NCI-H526 (cell line): ENCODE results near the gene RAD51AP1.
"Not testable (repeated sequence)": the region's sequence is repeated elsewhere in the genome, so short reads cannot be mapped to it uniquely, and the experiment has no call there.

Experiments
- DNase-seq, 2 experiments: peaks; one replicate each; lab custom pipeline; 2025; lab: John Stamatoyannopoulos, UW

RAD51AP1 gene, protein sequence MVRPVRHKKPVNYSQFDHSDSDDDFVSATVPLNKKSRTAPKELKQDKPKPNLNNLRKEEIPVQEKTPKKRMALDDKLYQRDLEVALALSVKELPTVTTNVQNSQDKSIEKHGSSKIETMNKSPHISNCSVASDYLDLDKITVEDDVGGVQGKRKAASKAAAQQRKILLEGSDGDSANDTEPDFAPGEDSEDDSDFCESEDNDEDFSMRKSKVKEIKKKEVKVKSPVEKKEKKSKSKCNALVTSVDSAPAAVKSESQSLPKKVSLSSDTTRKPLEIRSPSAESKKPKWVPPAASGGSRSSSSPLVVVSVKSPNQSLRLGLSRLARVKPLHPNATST

DNA sequence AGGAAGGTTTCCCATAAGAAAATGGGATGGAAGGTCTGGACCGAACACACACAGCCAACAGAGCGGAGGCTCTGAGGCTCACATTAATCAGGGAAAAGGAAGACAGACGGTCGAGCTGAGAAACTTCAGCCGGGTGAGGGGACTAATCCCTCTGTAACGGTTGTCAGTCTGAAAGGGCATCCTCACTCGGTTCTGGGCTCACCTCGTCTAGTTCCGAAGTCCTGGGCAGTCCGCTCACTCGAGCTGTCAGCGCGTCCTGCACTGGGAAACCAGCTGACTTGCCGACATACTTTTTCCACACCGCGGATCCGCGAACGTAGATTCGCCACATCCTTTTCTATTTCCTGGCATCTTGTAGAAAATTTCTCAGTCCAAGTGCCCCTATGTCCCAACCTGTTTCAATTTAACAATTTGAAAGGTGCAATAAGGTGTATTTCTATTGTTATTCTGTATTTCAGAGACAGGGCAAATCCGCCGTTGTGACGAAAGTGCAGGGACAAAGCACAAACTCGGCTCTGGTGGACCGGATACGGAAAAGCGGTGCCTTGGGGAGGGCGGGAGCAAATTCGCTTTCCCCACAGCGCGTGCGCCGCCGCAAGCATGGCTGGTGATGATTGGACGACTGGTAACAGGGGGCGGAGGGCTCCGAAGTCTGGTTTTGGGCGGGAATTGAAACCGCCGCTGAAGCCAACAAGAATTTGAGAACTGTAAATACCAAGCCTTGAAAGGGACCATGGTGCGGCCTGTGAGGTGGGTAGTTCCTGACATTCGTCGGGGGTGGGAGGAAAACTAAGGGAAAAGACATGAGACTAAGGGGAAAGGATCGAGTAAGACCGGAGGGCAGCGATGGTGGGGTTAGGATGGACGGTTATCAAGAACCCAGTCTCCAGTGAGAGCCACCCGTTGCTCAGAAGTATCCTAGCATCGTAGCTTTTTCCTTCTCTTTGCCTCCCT, at the start of gene RAD51AP1:
Gene RAD51AP1 (plus strand): TSS at position 684 of the 954 bp plus-strand sequence. CDS start 50 bp downstream, at position 734.
- peak; percentile 92 to 98 for DNase-seq

DNA sequence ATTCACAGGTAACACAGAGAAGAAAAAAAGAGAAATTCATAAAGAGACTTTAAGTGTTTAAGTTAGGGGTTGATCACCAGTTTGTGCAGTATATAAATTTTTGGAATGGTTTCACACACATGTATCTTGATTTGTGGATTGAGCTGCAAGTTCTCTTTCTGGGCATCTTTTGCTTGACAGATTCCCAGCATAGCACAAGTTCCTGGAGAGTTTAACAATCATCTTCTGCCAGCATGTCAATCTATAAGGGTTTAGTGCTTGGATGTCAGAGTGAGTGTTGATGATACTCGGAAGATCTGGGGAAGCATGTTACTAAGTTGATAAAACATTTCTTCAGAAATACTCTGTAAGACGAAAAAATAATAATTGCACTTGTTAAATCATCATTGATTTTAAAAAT, 49.1 kb upstream of the RAD51AP1 start:
- DNase-seq, result no peak

DNA sequence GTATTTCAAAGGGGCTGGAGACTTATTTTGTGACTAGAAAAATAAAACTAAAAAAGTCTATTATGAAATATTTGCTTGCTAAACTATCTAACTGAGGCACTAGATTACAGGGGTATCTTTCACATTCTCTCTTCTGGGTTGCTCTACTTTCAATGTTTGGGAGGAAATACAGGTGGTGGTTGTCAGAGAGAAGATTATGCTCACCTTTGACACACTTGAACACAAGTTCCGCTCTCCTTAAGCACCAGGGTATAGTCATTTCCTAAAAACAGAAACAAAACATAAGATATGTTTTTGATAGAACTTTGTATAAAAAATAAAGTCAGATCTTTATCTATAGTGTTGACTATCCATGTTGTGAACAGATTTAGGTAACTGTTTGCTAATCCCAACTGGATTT, 47.7 kb upstream of the RAD51AP1 start:
- DNase-seq, result no peak

DNA sequence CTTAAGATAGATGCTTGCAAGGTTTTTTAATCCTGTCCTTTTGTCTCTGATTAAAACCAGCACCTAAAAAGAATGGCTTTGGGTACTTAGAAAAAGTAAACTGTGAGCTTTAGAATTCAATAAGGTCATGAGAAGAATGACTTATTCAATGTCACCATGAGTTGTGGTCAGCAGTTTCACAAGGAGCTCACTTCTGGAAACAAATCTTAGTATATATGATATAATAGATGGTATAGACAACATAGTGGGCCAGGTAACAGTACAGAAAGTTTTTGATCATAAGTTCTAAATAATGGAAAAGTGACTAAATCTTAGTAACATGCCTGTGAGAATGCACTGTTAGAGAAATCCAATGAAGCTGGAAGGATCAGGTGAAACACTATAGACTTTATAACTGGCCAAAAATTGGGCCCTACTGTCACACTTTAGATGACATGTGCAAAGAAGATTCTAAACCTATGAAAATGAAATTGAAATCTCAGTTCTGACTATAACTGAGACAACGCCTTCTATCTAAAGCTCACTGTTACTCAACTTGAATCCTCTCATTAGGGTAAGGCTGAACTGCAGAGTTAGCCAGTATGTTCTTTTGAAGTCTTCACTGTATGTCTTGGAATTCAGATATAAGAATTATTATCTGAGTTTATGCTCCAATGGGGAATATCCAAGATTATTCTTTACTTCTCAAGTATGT, 42.4 kb upstream of the RAD51AP1 start:
- DNase-seq, result no peak

DNA sequence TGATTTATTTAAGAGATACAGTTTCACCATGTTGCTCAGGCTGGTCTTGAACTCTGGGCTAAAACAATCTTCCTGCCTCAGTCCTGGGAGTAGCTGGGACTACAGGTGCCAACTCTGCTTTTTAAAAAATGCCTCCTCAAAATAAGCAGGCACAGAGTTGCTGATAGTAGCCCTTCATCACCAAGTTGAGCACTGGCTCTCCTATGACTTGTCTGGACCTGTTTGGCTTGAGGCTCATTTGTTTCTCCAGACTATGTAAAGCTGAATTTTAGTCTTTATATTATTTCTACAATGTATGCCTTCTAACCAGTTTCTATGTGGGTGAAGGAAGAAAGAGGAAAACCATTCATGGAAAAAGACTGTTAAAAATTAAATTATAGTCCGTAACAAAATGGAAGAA, 39.5 kb upstream of the RAD51AP1 start:
- no peak for DNase-seq

DNA sequence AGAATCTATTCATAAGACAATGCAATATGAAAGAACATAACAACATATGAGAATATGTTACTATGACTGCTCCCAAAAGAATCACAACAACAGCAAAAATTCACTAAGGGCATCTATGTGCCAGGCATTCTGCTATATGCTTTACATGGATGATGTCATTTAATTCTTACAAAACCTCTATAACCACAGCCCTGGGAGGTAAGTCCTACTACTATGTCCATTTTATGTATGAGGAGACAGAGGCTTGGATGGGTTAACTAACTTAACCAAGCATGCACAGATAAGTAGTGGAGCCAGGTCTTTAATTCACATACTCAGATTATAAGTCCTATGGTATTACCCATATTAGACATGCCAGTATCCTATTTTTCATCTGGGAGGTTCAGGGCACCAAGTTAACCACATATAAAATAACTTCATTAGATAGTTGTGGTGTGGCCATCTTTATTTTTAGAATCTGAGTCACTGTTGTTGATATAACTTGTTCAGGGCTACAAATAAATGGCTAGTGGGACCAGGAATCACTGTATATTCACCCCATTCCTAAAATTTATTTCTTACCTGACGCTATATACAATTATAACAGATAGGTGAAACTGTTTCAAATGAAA, 33.2 kb upstream of the RAD51AP1 start:
- DNase-seq, result no peak

DNA sequence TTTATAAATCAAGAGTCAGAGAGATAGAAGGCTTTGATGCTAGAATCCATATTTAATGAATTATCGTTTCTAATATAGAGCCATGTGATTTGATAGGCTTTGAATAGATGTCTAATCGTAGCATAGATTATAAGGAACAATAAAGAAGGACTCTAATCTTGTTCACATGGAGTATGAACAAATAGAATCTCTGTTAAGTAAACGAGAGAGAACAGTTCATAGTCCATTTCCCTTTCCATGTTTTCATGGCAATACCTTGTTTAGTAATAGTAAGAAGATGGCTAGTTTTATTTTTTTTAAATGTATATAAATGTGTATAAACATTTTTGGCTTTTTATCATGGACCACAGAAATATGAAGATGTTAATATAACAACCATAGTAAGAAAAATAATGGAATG, 32.3 kb upstream of the RAD51AP1 start:
- DNase-seq, result no peak

DNA sequence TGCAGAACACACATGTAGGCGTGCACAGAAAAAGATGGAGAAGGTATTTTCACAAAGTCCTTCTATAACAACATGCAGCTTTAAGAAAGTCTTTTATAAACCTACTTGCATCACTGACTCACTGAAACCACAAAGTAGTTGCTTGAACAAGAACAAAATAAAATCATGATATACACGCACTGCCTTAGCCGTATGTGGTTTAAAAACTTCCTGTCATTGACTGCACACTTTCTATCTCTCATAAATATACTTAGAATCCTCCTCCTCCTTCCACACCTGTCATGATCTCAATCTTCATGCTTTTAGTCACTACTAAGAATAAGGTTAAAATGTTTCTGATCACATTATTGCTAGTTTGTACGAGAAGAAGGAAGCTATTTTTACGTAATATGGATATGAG, 31.8 kb upstream of the RAD51AP1 start:
- no peak for DNase-seq

DNA sequence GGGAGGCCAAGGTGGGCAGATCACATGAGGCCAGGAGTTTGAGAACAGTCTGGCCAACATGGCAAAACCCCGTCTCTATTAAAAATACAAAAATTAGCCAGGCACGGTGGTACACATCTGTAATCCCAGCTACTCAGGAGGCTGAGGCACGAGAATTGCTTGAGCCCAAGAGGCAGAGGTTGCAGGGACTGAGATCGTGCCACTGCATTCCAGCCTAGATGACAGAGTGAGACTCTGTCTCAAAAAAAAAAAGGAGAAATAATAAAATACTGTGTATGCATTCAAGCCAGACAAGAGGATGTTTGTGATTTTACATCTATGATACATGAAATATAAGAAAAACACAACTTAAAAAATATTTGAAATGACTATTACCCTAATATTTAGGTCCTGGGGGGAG, 30.2 kb upstream of the RAD51AP1 start:
- DNase-seq, result not testable (repeated sequence)

DNA sequence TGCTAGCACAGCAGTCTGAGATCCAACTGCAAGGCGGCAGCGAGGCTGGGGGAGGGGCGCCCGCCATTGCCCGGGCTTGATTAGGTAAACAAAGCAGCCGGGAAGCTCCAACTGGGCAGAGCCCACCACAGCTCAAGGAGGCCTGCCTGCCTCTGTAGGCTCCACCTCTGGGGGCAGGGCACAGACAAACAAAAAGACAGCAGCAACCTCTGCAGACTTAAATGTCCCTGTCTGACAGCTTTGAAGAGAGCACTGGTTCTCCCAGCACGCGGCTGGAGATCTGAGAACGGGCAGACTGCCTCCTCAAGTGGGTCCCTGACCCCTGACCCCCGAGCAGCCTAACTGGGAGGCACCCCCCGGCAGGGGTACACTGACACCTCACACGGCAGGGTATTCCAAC, 29.4 kb upstream of the RAD51AP1 start:
- DNase-seq, result not testable (repeated sequence)

DNA sequence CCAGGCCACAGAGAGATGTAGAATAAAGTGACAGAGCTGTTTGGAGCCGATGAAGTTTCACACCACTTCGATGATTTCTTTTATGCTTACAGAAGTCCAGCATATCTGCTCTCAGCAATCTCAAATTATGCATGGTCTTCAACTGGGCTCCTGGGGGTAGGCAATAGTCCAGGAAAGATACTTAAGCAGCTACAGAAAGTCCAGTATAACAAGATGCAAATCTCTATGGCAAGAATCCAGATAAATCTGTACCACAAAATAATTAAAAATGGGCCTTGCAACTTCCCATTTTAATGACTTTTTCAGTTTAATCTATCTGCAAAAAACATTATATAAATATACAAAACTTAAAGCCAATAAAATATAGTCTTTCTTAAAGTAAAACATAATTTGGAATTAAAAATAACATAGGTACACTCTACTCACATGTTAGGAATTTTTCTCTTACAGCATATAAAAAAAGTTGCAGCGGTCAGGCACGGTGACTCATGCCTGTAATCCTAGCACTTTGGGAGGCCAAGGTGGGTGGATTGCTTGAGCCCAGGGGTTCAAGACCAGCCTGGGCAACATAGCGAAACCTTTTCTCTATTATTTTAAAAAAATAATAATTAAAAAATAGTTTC, 20.5 kb upstream of the RAD51AP1 start:
- no peak for DNase-seq

DNA sequence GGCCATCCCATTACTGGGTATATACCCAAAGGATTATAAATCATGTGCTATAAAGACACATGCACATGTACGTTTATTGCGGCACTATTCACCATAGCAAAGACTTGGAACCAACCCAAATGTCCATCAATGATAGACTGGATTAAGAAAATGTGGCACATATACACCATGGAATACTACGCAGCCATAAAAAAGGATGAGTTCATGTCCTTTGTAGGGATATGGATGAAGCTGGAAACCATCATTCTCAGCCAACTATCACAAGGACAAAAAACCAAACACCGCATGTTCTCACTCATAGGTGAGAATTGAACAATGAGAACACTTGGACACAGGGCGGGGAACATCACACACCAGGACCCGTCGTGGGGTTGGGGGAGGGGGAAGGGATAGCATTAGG, 15.2 kb upstream of the RAD51AP1 start:
- DNase-seq, result not testable (repeated sequence)

DNA sequence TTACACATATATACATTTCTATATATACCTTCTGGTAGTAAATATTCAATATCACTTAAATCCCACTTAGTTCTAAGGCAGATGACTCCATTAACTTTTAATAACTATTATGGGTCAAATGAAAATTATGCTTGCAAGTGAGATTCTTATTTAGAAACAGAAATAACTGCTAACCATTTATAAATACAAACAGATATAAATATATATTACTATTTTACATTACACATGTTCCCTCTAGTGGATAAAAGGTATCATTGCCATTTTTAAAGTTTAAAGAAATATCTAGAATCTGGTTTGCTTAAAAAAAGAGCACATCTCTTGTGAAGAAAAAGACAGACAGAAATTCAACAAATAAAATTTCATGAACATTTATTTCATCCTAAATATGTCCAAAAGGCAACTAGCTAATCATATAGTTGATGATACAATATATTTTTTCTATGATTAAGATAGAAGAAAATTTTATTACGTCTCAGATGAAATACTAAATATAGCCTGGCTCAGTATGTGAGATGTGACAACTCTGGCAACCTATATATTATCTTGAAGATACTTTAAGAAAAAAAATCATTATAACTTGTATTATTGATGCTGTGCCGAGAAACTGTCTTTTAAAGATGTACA, 11.7 kb upstream of the RAD51AP1 start:
- peak in 1 of 2 experiments; percentile 14 for DNase-seq

DNA sequence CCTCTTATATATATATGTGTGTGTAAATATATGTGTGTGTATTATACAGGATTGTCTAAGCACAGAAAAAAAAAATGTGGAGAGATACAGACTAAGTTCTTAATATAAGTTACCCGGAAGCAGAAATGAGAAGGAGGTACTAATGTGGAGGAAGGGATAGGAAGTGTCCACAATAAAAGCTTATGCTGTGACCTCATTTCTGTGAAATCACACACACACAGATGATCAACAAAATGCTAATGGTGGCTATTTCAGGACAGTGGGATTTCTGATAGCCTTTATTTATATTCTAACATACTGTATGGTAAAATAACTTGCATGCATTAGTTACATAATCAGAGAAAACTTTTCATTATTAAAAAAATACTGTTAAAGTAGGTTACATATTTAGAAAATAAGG, 8.5 kb upstream of the RAD51AP1 start:
- no peak for DNase-seq

DNA sequence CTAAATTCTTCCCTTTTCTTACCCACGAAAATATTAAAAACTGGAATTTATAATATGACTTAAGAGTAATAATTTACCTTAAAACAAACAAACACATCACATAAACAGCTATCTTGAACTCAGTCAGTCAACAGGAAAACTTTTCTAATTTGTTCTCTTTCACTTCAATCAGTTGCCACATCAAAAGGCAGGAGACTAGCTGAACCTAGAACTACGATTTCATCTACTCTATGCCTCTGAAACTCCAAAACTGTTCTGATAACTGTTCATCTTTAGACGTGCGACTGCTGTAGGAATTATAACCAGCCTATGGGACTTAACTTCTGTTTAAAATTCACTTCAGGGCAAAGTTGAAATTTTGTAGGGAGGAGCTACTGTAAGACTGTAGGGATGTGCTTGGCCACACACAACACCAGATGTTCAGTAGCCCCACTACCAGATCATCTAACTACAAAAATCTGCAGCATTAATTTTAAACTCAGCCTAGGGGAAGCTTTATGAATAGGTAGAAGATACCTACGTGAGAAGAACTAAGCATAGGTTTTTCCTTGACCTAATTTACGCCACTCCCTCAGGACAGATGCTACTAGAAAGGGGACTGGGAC, 7.6 kb upstream of the RAD51AP1 start:
- no peak for DNase-seq

DNA sequence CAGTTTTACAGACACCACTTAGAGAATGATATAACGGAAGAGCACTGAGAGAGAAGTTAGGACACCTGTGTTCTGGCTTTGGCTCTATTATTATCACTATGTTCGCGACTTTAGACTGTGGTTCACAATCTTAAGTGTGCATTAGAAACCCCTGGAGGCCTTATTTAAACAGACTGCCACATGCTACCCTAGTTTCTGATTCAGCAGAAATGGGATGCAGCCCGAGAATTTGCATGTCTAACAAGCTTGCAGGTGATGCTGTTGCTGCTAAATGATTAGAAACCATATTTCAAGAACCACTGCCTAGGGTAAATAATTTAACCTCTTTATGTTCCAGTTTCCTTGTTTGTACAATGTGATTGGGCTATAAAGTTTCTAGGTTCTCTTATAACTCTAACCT, 3.6 kb upstream of the RAD51AP1 start:
- peak in 1 of 2 experiments; percentile 4 for DNase-seq

DNA sequence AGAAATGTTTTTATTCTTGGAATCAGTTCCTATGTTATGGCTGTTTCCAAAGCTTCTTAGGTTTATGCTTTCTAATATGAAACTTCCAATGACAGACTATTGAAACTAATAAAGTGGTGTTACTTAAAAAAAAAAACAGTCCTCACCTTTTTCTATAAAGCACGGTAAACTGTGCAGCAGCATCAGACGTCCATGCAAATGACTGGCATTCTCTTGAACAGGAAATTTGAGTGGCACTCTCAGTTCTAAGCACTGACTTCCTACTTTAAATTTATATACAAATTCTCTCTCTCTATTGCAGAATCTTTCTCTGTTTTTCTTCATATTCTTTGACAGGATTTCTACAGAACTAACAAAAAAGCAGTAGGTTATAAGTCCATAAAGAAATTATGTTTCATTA, 2.8 kb upstream of the RAD51AP1 start:
- no peak for DNase-seq

DNA sequence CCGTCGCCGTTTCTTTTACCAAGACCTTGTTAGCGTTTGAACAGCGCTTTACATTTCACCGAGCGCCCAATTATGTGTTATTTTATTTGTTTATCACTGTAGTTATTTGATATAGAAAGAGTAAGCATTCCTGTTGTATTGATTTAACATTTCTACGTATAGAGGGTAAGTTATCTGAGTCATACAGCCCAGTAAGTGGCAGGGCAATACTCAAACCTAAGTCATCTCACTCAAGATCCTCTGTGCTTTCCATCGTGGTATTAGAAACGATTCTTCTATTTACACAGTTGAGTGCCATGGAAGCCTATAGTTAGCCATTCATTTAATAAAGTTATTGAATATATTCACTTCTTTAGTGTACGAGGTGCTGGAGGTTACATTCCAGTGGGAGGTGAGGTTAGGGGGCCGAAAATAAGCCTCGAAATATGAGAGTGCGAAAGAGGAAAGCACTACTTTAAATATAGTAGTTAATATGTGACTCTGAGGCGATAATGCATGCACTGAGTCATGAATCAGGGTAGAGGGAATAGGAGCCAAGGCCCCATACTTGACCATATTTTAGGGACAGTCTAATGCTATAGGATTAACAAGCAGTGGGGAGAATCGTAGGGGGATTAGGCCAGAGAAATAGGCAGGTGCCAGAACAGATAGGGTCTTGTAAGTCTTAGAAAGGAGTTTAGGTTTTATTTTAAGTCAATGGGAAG, 629 bp downstream of the RAD51AP1 start:
- no peak for DNase-seq

DNA sequence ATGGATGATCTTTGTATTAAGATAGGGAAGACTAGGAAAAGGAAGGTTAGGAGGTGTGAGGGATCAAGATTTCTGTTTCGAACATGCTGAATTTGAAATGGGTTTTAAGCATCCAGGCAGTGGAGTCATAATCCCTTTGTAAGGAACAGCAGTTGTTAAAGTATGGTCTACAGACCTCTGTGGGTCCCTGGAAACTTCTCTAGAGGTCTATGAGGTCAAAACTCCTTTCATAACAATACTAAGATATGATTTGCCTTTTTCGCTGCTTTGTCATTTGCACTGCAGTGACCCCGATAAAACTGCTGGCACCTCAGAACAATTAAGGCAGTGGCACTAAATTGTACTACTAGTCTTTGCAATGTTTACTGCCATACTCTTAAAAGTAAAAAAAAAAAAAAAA, 1.5 kb downstream of the RAD51AP1 start:
- DNase-seq, result no peak

DNA sequence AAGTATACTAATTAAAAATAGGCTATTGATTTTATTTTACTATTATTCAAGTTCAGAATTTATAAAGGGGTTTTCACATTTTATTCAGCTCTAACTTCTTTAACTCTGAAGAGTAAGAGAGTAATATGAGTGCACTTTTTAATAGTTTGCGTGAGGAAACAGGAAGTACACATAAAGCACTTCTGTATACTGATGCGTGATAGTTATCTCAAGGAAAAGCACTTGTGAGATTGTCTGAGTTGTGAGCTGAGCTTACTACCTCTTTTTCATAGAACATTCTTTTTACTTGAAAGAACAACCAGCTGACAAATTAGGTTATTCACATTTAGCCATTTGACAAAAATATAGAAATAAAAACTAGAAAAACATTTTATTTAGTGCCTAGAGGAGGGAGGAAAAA, 1.9 kb downstream of the RAD51AP1 start:
- DNase-seq, result no peak
